Retinal pigment epithelial cell (primary cell): ENCODE data around the gene HLA-DRB5.
"Not testable (repeated sequence)": the region's sequence is repeated elsewhere in the genome, so short reads cannot be mapped to it uniquely, and the experiment has no call there.

ENCODE experiments used
- DNase-seq: peaks from one replicate; pipeline ENCODE4 v3.0.0-alpha.2; 2010; ENCODE audit warnings: low read depth
- H3K4me3 ChIP-seq: 2 replicates; pipeline ENCODE4 v1.5.1; 2011; ENCODE audit warnings: mild to moderate bottlenecking, low read length, control low read depth, moderate library complexity
- TF ChIP-seq, protein P1 (sequence below): conservative IDR thresholded peaks from 2 replicates; pipeline ENCODE4 v1.5.1; 2011; ENCODE audit warnings: low read depth, low read length, control low read depth, inconsistent platforms

The HLA-DRB5 gene

GRCh38 chr6:32472781-32473375 is 57.2 kb downstream of the HLA-DRB5 start:
- TF ChIP-seq, protein P1, sequence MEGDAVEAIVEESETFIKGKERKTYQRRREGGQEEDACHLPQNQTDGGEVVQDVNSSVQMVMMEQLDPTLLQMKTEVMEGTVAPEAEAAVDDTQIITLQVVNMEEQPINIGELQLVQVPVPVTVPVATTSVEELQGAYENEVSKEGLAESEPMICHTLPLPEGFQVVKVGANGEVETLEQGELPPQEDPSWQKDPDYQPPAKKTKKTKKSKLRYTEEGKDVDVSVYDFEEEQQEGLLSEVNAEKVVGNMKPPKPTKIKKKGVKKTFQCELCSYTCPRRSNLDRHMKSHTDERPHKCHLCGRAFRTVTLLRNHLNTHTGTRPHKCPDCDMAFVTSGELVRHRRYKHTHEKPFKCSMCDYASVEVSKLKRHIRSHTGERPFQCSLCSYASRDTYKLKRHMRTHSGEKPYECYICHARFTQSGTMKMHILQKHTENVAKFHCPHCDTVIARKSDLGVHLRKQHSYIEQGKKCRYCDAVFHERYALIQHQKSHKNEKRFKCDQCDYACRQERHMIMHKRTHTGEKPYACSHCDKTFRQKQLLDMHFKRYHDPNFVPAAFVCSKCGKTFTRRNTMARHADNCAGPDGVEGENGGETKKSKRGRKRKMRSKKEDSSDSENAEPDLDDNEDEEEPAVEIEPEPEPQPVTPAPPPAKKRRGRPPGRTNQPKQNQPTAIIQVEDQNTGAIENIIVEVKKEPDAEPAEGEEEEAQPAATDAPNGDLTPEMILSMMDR = no peak
- no peak overlapping the region for H3K4me3 ChIP-seq
- no peak for DNase-seq

DNA sequence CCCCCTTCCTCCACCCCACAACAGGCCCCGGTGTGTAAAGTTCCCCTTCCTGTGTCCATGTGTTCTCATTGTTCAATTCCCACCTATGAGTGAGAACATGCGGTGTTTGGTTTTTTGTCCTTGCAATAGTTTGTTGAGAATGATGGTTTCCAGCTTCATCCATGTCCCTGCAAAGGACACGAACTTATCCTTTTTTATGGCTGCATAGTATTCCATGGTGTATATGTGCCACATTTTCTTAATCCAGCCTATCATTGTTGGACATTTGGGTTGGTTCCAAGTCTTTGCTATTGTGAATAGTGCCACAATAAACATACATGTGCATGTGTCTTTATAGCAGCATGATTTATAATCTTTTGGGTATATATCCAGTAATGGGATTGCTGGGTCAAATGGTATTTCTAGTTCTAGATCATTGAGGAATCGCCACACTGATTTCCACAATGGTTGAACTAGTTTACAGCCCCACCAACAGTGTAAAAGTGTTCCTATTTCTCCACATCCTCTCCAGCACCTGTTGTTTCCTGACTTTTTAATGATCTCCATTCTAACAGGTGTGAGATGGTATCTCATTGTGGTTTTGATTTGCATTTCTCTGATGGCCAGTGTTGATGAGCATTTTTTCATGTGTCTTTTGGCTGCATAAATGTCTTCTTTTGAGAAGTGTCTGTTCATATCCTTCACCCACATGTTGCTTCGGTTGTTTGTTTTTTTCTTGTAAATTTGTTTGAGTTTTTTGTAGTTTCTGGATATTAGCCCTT is 62.2 kb downstream of the HLA-DRB5 start:
- DNase-seq, H3K4me3 ChIP-seq: not testable (repeated sequence)
